Endometrium (tissue), 2 donors: ENCODE results near the gene MYO3A.
"Not testable (repeated sequence)": the region's sequence is repeated elsewhere in the genome, so short reads cannot be mapped to it uniquely, and the experiment has no call there.

Experiments used
- FAIRE-seq: peaks from 2 replicates; lab custom pipeline; 2012; peaks lifted over from hg19 to GRCh38; lab: Jason Lieb, UNC
- donor health status: control.
- donor health status: control.

The MYO3A gene

GRCh38 chr10:26090762-26091161 lies 156.7 kb downstream of the MYO3A start:
- no peak for FAIRE-seq

DNA sequence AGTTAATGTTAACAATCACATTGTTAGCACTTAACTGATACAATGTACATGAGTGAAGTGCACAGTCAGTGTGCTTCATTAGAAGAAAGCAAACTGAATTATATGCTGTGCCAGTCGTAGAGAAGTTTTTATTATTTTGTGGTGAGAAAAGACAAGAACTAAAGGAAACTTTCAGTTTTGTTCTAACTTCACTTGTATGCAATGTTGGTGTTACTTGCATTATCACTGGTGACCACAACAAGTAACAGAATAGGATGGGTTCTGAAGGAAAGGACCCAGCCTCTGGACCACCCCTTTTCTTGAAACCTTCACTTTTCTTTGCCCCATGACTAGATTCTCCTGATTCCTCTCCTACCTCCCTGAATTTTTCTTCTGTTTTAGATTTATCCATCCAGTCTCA lies 159.2 kb downstream of the MYO3A start:
- FAIRE-seq: no peak

- FAIRE-seq: no peak
These were observed 161.8 kb downstream of the MYO3A start for GRCh38 chr10:26095781-26096180.

DNA sequence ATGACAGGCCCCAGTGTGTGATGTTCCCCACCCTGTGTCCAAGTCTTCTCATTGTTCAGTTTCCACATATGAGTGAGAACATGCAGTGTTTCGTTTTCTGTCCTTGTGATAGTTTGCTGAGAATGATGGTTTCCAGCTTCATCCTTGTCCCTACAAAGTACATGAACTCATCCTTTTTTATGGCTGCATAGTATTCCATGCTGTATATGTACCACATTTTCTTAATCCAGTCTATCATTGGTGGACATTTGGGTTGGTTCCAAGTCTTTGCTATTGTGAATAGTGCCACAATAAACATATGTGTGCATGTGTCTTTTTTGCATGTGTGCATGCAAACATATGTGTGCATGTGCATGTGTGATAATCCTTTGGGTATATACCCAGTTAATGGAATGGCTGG lies 163.5 kb downstream of the MYO3A start:
- not testable (repeated sequence) for FAIRE-seq

DNA sequence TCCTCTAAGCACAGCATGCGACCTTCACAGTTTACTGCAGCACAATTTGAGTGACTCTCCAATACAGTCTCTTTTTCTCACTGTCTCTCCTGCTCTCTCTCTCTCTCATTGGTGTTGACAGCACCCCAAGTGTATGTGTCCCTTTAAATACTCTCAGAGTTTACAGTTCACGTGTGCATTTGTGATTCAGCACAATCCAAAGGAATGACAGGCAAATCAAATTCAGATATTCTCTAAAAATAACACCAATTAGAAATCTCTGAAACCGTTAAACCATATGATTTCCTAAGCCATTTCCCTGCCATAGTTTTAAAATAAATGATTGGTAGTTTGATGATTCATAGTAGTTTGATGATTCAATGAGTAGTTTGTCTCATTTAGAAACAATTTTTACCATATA lies 178.5 kb downstream of the MYO3A start:
- FAIRE-seq: no peak

DNA sequence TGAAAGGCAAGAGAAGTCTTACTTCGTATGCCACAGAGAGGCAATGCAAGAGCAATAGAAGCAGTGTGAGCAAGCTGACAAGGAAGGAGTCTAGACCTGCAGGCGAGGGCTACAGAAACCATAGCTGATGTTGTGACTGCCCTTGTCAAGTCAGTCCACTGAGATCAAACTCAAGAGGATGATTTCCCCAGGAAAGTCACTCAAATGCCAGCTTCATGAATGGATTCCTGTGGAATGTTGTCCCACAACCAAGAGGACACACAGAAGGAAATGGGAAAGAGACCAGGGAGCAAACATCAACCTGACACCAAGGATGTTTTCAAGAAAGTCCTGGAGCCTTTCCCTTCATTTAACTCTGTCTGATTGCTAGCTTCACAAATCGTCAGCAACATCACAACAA lies 204.6 kb downstream of the MYO3A start:
- no peak for FAIRE-seq

GRCh38 chr10:26156019-26156418 lies 222.0 kb downstream of the MYO3A start:
- FAIRE-seq: no peak

DNA sequence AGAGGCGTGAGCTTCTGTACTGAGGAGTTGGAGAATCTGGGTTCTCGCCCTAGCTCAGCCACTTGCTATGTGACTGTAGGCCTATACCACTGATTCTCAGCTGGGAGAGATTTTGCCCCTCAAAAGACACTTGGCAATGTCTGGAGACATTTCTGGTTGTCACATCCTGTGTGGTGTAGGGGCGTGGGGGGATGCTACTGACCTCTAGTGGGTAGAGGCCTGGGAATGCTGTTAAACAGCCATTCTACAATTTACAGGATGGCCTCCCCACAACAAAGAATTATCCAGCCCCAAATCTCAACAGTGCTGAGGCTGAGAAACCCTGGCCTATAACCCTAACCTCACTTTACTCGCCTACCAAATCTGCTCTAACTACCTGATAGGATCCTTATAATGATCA lies 223.7 kb downstream of the MYO3A start:
- no peak for FAIRE-seq

DNA sequence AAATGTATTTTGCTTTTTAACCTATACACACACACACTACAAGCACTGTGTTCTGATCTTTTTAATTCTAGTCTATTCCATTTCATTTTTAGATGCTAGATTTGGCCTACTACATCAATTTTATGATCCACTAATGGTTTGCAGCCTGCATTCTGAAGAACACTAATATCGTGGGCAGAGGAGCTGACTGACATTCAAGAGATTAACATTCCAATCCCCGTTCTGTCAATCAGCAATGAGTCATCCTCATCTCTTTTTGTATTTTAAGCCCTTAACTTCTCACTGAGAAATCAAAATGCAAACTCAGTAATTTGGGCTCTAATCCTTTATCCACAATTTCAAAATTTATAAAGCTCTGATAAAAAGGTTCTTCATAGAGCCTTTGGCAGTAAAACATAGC lies 235.4 kb downstream of the MYO3A start:
- no peak for FAIRE-seq

- no peak for FAIRE-seq
These were observed 238.1 kb downstream of the MYO3A start for GRCh38 chr10:26172131-26172530.

DNA sequence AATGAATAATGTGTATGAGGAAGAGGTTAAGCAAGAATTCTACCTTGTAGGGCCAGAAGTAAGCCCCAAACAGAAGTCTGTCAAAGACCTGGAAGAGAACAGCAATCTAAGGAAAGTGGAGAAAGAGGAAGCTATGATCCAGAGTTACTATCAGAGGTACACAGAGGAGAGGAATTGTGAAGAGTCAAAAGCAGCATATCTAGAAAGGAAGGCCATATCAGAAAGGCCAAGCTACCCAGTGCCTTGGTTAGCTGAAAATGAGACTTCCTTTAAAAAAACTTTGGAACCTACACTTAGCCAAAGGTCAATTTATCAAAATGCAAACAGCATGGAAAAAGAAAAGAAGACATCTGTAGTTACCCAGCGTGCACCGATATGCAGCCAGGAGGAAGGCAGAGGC lies 239.8 kb downstream of the MYO3A start:
- no peak for FAIRE-seq

DNA sequence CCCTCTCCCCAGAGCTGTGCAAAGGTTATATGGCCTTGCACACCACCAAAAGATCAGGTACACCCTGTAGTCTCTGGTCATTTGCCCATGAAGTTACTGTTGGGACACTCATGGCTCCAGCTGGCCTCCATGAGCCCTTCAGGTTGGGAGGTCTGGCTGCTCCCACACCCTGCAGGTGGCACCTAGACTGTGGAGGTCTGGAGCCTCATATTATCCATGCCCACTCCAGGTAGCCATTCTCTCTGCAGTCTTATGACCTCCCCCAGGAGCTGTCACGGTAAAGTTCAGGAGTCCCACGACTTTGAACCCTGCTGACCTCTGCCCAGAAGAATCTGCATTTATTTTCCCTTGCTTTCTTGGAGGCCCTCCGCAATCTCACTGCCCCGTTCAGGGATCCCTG lies 243.3 kb downstream of the MYO3A start:
- FAIRE-seq: no peak

DNA sequence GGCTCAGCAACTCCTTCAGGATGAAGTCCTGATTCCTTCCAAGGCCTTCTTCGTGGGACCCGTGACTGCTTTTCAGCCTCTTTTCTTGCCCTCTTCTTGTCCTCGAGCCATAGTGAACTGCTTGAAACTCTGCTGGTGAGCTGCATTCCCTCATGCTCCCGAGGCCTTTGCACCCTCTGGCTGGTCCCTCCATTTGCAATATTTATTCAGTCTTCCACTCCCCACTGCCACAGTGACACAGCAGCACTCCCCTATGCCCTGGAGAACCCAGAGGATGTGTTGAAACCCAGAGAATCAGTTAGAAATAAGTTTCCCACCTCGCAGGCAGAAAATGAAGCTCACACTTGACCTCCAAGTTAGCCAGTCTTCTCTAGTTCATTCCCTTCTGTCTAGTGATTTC lies 260.2 kb downstream of the MYO3A start:
- FAIRE-seq: no peak

DNA sequence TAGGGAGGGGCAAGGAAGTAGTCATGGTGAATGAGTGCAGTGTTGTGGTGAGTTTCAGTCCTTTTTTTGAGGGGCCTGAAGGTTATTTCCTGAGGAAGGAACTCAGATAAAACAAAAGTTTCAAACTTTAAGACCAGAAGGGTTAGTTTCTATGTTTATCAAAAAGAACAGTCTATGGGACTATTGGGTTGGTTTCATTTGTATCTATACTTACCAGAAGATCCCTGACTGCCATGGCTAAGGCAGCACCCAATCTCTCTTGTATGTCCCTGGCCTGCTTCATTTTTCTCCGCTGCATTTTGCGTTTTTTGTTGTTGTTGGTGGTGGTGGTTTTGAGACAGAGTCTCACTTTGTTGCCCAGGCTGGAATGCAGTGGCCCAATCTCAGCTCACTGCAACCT lies 263.2 kb downstream of the MYO3A start:
- FAIRE-seq: no peak

- FAIRE-seq: no peak
These were observed 264.1 kb downstream of the MYO3A start for GRCh38 chr10:26198119-26198518.

GRCh38 chr10:26199841-26200240 lies 265.8 kb downstream of the MYO3A start:
- no peak for FAIRE-seq

- no peak for FAIRE-seq
These were observed 271.2 kb downstream of the MYO3A start for GRCh38 chr10:26205223-26205622.

GRCh38 chr10:26211781-26212444 lies 277.9 kb downstream of the MYO3A start:
- FAIRE-seq: no peak

DNA sequence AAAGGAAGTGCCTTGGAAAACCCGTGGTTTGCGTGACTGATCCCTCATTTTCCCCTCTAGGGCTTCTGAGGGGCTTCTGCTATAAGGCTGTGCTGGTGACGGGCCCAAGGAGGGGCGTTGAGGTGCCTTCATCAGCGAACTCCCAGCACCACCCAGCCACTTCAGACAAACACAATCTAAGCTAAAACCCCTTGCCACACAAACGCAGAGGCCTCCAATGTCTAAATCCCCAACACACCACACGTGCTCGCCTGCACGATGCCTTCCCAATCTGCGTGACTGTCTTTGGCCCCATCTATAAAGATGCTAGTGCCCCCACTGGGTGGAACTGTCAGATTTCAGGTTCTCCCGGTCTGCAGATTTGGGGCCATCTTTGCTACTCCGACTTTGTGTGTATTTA lies 278.5 kb downstream of the MYO3A start:
- FAIRE-seq: no peak

GRCh38 chr10:26213157-26213800 lies 279.2 kb downstream of the MYO3A start:
- no peak for FAIRE-seq

DNA sequence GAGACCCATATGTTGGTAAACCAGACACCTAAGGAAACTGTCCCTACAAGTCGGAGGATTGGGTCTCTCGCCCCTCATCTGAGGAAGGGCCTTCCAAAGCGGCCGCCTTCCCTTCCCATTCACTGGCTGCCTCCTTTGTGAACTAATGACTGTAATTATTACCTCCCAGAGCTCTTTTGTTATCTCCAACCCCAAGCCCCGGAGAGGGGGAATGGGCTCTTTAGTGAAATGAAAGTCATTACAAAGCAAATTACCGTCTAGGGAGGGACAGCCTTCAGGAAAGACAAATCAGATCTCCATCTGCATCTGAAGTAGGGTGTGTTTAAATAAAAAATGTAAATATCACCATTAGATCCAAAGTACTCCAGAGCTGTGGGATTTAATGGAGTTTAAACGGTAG lies 280.0 kb downstream of the MYO3A start:
- FAIRE-seq: no peak

GRCh38 chr10:26214551-26215395 lies 280.7 kb downstream of the MYO3A start:
- FAIRE-seq: no peak

GRCh38 chr10:26215396-26215934 lies 281.4 kb downstream of the MYO3A start:
- FAIRE-seq: no peak
